Islet of Langerhans (tissue), 1 donor: ENCODE measurements around the gene ATXN7L1.
A peak's percentile ranks its signal among the peaks of the same experiment; 100 is the strongest.
"Not testable (repeated sequence)": the region's sequence is repeated elsewhere in the genome, so short reads cannot be mapped to it uniquely, and the experiment has no call there.

Source experiments
- FAIRE-seq: peaks from one replicate; lab custom pipeline; 2011; peaks lifted over from hg19 to GRCh38; lab: Jason Lieb, UNC

ATXN7L1 gene

GRCh38 chr7:105743351-105744090, 132.9 kb downstream of the ATXN7L1 start:
- FAIRE-seq: no peak

GRCh38 chr7:105742787-105743186, 133.6 kb downstream of the ATXN7L1 start:
- FAIRE-seq: no peak

DNA sequence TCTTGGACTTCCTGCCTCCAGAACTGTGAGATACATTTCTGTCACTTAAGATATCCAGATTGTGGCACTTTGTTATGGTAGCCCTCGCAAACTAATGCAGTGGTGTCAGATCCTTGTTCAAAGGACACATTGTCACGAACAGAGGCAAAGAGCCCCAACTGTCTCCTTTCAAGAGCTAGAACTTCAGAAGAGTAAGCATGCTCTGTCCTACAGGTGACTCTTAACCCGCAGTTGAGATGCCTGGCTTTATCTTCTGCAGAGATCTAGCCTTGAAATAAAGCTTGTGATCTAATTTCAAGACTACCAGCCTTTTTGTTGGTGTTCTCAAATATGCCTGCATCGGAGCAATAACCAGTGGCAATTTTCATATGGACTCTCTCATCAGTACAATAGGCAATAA, 134.4 kb downstream of the ATXN7L1 start:
- FAIRE-seq: no peak

- FAIRE-seq: no peak
These were observed 138.3 kb downstream of the ATXN7L1 start for GRCh38 chr7:105738133-105738532.

DNA sequence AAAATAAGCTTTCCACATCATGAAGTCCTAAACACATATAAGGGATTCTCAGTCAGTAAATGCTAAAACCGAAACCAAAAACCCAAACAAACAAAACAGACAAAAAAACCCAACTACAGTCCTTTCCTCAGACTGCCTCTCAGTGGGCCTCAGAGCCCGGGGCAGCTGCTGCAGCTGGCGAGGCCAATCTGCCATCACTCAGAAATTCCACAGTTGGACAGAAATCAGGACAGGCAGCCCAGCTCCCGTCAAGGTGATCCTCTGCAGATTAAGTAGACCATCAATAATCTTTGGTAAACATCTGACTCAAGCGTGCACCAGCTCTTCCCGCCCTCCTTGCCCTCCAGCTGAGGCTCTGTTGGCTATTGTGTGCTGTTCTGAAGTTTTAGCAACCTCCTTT, 142.2 kb downstream of the ATXN7L1 start:
- FAIRE-seq: peak; percentile 68

DNA sequence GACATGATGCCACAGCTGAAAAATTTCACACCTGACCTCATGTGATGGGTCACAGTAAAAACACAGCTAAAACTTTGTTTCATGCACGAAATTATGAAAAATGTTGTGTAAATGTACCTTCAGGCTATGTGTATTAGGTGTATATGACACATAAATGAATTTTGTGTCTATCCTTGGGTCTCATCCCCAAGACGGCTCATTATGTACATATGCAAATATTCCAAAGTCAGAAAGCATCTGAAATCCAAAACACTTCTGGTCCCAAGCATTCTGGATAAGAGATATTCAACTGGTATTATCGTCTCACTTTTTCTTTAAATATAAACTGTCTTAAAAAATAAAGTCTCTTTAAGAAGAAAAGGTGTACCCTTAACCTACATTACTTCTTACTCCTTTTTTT, 145.4 kb downstream of the ATXN7L1 start:
- FAIRE-seq: no peak

- no peak for FAIRE-seq
These were observed 148.4 kb downstream of the ATXN7L1 start for GRCh38 chr7:105728028-105728427.

DNA sequence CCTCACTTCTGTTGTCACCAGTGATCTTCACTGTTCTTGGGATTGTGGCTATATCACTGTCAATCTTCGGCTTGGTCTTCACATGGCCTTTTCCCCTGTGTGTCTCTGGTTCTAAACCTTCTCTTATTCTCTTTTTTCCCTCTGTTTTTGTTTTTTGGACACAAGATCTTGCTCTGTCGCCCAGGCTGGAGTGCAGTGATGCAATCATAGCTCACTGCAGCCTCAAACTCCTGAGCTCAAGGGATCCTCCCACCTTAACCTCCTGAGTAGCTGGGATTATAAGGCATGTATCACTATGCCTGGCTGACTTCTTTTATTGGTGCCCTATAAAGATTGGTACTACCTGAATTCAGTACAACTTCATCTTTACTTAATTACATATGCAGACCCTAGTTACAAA, 151.7 kb downstream of the ATXN7L1 start:
- FAIRE-seq: no peak

DNA sequence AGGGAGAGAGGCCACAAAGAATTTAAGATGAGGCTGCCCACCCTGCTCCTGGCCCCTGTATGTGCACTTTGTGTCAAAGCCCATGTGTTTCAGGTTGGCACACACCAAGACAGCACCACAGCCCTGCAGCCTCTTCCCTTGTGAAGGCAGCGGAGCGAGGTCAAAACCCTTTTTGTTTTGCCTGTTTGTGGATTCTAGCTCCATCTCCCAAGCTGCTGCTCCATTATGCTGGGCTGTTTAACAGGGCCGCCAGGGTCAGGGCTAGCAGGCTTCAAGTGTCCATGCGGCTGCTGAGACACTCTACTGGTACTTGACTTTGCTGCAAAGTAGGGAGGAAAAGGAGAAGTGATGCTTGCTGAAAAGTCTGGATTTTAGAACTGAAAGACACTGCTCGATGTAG, 152.8 kb downstream of the ATXN7L1 start:
- no peak for FAIRE-seq

GRCh38 chr7:105721571-105722104, 154.8 kb downstream of the ATXN7L1 start:
- FAIRE-seq: no peak

- no peak for FAIRE-seq
These were observed 156.5 kb downstream of the ATXN7L1 start for GRCh38 chr7:105719919-105720318.

DNA sequence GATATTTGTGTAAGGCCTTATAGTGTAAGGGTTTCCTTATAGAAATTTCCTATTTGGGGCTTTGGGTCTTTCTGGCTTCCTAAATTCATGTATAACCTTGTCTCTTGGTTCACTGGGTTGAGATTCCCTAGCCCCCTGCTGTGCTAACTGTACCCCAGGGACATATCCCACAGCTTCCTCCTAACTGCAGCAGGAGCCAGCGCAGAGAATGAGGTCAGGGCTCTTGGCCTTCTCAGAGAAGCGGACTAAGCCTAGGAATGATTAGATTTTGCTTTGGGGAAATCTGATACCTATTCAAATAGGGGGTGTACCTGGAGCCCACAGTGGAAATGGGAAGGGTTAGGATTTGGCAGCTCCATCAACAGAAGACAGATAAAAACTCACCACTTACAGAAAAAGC, 157.0 kb downstream of the ATXN7L1 start:
- FAIRE-seq: no peak

GRCh38 chr7:105718511-105718925, 157.9 kb downstream of the ATXN7L1 start:
- FAIRE-seq: no peak

GRCh38 chr7:105715528-105715927, 160.9 kb downstream of the ATXN7L1 start:
- FAIRE-seq: no peak

DNA sequence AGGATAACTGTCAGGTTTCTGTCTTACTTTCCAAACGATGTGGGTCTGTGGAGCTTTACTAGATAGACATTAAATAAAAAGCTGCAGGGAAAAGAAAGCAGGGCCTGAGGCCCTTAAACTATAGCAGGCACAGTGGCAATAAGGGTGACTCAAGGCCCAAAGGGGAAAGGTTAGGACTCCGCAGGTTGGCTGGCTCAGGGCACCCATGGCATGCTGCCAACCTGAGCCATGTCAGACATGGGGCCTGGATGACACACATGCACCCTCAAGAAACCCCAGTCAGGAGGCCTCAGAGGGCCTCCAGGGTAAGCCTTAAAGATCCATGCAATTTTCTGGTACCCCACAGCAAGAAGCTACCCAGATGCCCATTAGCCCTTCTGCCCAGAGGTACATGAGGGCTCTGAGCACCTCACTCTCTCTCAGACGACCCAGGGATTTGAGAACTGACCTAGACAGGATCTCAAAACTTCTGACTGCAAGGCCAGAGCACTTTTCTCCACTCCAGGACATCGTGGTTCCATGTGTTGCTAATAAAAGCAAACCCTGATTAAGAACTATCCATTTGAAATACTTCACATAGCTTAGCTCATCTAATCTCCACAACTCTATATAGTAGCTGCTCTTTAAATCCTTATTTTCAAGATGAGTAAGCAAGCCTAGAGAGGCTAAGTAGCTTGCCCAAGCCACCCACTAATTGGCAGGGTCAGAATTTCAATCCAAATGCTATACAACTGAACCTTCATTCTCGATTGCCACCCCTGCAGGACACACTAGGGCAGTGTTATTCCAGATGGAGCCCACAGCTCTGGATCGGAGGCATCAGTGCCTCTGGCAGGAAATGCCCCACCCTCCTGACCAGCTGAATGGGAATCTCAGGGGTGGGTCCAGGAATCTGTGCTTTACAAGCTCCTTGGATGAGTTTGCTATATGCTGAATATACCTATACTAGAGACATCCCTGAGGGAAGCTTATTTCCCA, 162.6 kb downstream of the ATXN7L1 start:
- FAIRE-seq: no peak

DNA sequence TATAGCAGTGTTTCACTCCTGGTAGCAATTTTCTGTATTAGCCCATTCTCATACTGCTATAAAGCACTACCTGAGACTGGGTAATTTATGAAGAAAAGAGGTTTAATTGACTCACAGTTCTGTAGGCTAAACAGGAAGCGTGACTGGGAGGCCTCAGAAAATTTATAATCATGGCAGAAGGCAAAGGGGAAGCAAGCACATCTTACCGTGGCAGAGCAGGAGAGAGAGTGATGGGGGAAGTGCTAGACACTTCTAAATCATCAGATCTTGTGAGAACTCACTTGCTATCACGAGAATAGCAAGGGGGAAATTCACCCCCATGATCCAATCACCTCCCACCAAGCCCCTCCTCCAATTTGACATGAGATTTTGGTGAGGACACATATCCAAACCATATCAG, 163.5 kb downstream of the ATXN7L1 start:
- FAIRE-seq: no peak

DNA sequence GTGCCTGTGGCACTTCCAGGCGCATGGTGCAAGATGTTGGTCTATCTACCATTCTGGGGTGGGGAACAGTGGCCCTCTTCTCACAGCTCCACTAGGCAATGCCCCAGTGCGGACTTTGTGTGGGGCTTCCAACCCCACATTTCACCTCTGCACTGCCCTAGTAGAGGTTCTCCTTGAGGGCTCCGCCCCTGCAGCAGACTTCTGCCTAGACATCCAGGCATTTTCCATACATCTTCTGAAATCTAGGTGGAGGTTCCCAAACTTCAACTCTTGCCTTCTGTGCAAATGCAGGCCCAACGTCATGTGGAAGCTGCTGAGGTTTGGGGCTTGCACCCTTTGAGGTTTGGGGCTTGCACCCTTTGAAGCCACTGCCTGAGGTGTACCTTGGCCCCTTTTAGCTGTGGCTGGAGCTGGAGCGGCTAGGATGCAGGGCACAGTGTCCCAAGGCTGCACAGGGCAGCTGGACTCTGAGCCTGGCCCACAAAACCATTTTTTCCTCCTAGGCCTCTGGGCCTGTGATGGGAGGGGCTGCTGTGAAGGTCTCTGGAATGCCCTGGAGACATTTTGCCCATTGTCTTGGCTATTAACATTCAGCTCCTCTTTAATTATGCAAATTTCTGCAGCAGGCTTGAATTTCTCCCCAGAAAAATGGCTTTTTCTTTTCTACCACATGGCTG, 164.5 kb downstream of the ATXN7L1 start:
- FAIRE-seq: no peak

DNA sequence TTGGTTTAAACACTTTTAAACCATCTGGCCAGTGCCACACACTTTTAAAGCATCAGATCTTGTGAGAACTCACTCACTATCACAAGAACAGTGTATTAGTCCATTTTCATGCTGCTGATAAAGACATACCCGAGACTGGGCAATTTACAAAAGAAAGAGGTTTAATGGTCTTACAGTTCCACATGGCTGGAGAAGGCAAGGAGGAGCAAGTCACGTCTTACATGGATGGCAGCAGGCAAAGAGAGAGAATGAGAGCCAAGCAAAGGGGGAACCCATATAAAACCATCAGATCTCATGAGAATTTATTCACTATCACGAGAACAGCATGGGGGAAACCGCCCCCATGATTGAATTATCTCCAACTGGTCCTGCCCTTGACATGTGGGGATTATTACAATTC, 165.7 kb downstream of the ATXN7L1 start:
- FAIRE-seq: not testable (repeated sequence)

DNA sequence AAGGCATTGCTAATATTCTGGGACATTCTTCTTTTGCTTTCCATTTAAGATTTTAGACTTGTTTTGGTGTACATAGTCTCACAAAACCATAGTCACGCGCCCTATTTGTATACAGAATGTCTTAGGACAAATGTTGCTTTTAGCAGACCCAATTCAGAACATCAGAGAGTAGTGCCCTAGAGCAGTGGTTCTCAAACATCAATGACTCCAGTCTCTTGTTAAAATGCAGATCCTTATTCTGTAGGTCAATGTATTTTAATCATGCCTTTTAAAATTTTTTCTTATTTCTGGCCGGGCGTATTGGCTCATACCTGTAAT, 167.7 kb downstream of the ATXN7L1 start:
- no peak for FAIRE-seq

- no peak for FAIRE-seq
These were observed 168.2 kb downstream of the ATXN7L1 start for GRCh38 chr7:105707967-105708762.

DNA sequence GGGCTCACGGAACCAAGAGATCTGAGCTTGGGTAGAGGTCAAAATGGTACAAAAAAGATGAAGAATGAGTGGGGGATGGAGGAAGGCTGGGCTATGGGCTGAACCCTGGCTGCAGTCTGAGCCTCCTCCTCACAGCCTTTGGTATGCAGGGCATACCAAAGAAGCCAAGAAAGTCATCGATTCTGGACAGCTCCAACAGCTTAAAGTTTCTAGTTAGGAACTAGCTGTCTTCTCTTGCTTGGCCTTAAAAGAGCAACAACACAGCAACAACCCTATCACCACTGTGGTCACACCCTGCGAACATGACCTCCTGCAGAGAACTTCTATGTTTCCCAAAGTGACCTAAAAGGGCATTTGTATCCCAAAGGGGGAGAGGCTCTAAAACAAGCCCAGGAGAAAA, 169.0 kb downstream of the ATXN7L1 start:
- FAIRE-seq: no peak

GRCh38 chr7:105705427-105705826, 171.0 kb downstream of the ATXN7L1 start:
- FAIRE-seq: no peak
